Osteocyte (in vitro differentiated cells): ENCODE measurements around the gene CREB5. TPM values are rescaled to one million over a fixed set of nuclear protein-coding genes. Genes with fewer than 3 reads are reported as not detected.

Source experiments
- DNase-seq: peaks from one replicate; pipeline ENCODE4 v3.0.0; 2021; ENCODE audit warnings: mixed read lengths; ENCODE audit not compliant: unreplicated experiment; ENCODE audit errors: extremely low spot score
- H3K27ac Mint-ChIP-seq: one replicate; pipeline ENCODE4 v1.8.0; 2021; ENCODE audit warnings: mild to moderate bottlenecking, mixed read lengths; ENCODE audit not compliant: unreplicated experiment
- H3K27me3 Mint-ChIP-seq: one replicate; pipeline ENCODE4 v1.8.0; 2021; ENCODE audit warnings: mixed read lengths; ENCODE audit not compliant: unreplicated experiment
- H3K36me3 Mint-ChIP-seq: one replicate; pipeline ENCODE4 v1.8.0; 2021; ENCODE audit warnings: mixed read lengths; ENCODE audit not compliant: unreplicated experiment
- H3K4me1 Mint-ChIP-seq: one replicate; pipeline ENCODE4 v1.8.0; 2021; ENCODE audit warnings: mixed read lengths; ENCODE audit not compliant: unreplicated experiment
- H3K4me3 Mint-ChIP-seq: one replicate; pipeline ENCODE4 v1.8.0; 2021; ENCODE audit warnings: mild to moderate bottlenecking, moderate library complexity, mixed read lengths; ENCODE audit not compliant: unreplicated experiment
- H3K9me3 Mint-ChIP-seq: one replicate; pipeline ENCODE4 v1.8.0; 2021; ENCODE audit warnings: mixed read lengths; ENCODE audit not compliant: unreplicated experiment
- CTCF ChIP-seq: fragments of 200-600 bp; sonication (generic); IDR thresholded peaks from 2 replicates; pipeline ENCODE4 v1.5.0; 2021; ENCODE audit warnings: antibody characterized with exemption, mild to moderate bottlenecking, moderate library complexity
- total RNA-seq: library from RNA; stranded (reverse); gene quantifications from 2 replicates; pipeline ENCODE4 v1.2.1, GENCODE V29; 2021

Gene CREB5
- total RNA-seq, 1 donor from 2014 or later: 7.5 TPM

- no peak for DNase-seq
- peaks cover 38% of the 10 kb centered on the region for H3K4me1 Mint-ChIP-seq
- no peak overlapping the region for H3K27ac Mint-ChIP-seq
Measured at GRCh38 chr7:28729727-28730126, 317.4 kb downstream of the CREB5 start.

GRCh38 chr7:28731092-28731658, 318.9 kb downstream of the CREB5 start:
- no peak overlapping the region for H3K27ac Mint-ChIP-seq
- no peaks in the 10 kb centered on the region for H3K36me3 Mint-ChIP-seq
- H3K27me3 Mint-ChIP-seq: no peaks in the 10 kb centered on the region
- H3K9me3 Mint-ChIP-seq: no peaks in the 10 kb centered on the region
- TF ChIP-seq CTCF: no peak
- no peak for DNase-seq
- peaks cover 27% of the 10 kb centered on the region for H3K4me1 Mint-ChIP-seq
- H3K4me3 Mint-ChIP-seq: no peak overlapping the region

More at GRCh38 chr7:28729727-28730126, 317.4 kb downstream of the CREB5 start:
- H3K4me3 Mint-ChIP-seq: no peak overlapping the region
- no peaks in the 10 kb centered on the region for H3K36me3 Mint-ChIP-seq
- H3K27me3 Mint-ChIP-seq: no peaks in the 10 kb centered on the region
- no peak for TF ChIP-seq CTCF
- no peaks in the 10 kb centered on the region for H3K9me3 Mint-ChIP-seq

- Mint-ChIP-seq H3K9me3 (no peaks in the 10 kb centered on the region), H3K4me1 (peaks cover 17% of the 10 kb centered on the region), H3K36me3 (no peaks in the 10 kb centered on the region), H3K27ac (peak overlapping the region; percentile 73), H3K27me3 (no peaks in the 10 kb centered on the region), H3K4me3 (no peak overlapping the region)
- TF ChIP-seq CTCF: no peak
- peak; percentile 86 for DNase-seq
Measured at GRCh38 chr7:28732071-28732869, 320.0 kb downstream of the CREB5 start.

GRCh38 chr7:28733035-28733434, 320.7 kb downstream of the CREB5 start:
- no peaks in the 10 kb centered on the region for H3K27me3 Mint-ChIP-seq
- no peak for TF ChIP-seq CTCF
- no peaks in the 10 kb centered on the region for H3K9me3 Mint-ChIP-seq
- H3K4me1 Mint-ChIP-seq: peaks cover 17% of the 10 kb centered on the region
- no peaks in the 10 kb centered on the region for H3K36me3 Mint-ChIP-seq
- no peak for DNase-seq
- no peak overlapping the region for H3K27ac Mint-ChIP-seq
- no peak overlapping the region for H3K4me3 Mint-ChIP-seq

GRCh38 chr7:28738412-28738811, 326.1 kb downstream of the CREB5 start:
- Mint-ChIP-seq H3K4me1 (no peaks in the 10 kb centered on the region), H3K27ac (no peak overlapping the region), H3K27me3 (no peaks in the 10 kb centered on the region), H3K9me3 (no peaks in the 10 kb centered on the region), H3K36me3 (no peaks in the 10 kb centered on the region), H3K4me3 (no peak overlapping the region)
- DNase-seq: no peak
- no peak for TF ChIP-seq CTCF
